Panc1 (cell line): ENCODE results near the gene PABPN1L. TPM values are rescaled to one million over a fixed set of nuclear protein-coding genes. Genes with fewer than 3 reads are reported as not detected.

Experiments
- ATAC-seq: fragments of 200-7000 bp; cut with Tn5 transposase; 2 replicates; pipeline ENCODE4 v1.9.1; 2020; ENCODE audit warnings: mild to moderate bottlenecking, moderate library complexity
- BruUV-seq: library from RNA; stranded (reverse); fragments of 400-500 nt; replicated peaks from 2 replicates; lab custom pipeline; 2021; lab: Mats Ljungman, UMichigan
- CTCF ChIA-PET: fragments of 300-600 bp; sonication (Branson Sonifier 250); formaldehyde crosslinking; loops from one replicate; lab custom pipeline; 2022; ENCODE audit warnings: antibody characterized with exemption; lab: Charles Lee
- POLR2A ChIA-PET: fragments of 300-600 bp; sonication (Branson Sonifier 250); formaldehyde crosslinking; loops from one replicate; lab custom pipeline; 2022; ENCODE audit warnings: antibody characterized with exemption; lab: Charles Lee
- DNase-seq: peaks from one replicate; pipeline ENCODE4 v3.0.0-alpha.2; 2010; ENCODE audit warnings: low read depth, low spot score
- H3K27ac ChIP-seq: 2 replicates; pipeline ENCODE4 v1.5.1; 2011; ENCODE audit warnings: mild to moderate bottlenecking, low read length, inconsistent platforms
- H3K27me3 ChIP-seq: fragments of 200-500 bp; sonication (Bioruptor generic); 2 replicates; pipeline ENCODE4 v1.6.0; 2014; ENCODE audit warnings: low read length, inconsistent platforms; ENCODE audit not compliant: control insufficient read depth, insufficient read depth
- H3K36me3 ChIP-seq: fragments of 200-500 bp; sonication (Bioruptor generic); 2 replicates; pipeline ENCODE4 v1.5.1; 2014; ENCODE audit warnings: inconsistent platforms, mild to moderate bottlenecking, low read length, moderate library complexity; ENCODE audit not compliant: control insufficient read depth, insufficient read depth
- H3K4me1 ChIP-seq: 2 replicates; pipeline ENCODE4 v1.5.1; 2011; ENCODE audit warnings: inconsistent platforms, mild to moderate bottlenecking, low read length, moderate library complexity; ENCODE audit not compliant: control insufficient read depth, insufficient read depth
- H3K4me3 ChIP-seq, 2 experiments: 2 replicates each; pipeline ENCODE4 v1.5.1; 2011 to 2012; ENCODE audit warnings: low read depth in 2 of 2, low read length in 2 of 2, mild to moderate bottlenecking in 2 of 2, inconsistent platforms in 1 of 2, moderate library complexity in 1 of 2
- H3K9me3 ChIP-seq: fragments of 200-500 bp; sonication (Bioruptor generic); 2 replicates; pipeline ENCODE4 v1.5.1; 2014; ENCODE audit warnings: low read depth, mild to moderate bottlenecking, inconsistent platforms, low read length, moderate library complexity; ENCODE audit not compliant: control insufficient read depth, insufficient read depth
- CTCF ChIP-seq: fragments of 450-650 bp; IDR thresholded peaks from 2 replicates; pipeline ENCODE4 v1.5.1; 2017; ENCODE audit warnings: mild to moderate bottlenecking
- POLR2AphosphoS5 ChIP-seq: IDR thresholded peaks from 2 replicates; pipeline ENCODE4 v1.6.1; 2012; ENCODE audit warnings: mild to moderate bottlenecking, low read depth, low read length, moderate library complexity
- REST ChIP-seq, 2 experiments: IDR thresholded peaks; 2 replicates each; pipeline ENCODE4 v1.6.1; 2011 to 2012; ENCODE audit warnings: low read depth in 2 of 2, control low read depth in 1 of 2, low read length in 1 of 2, mild to moderate bottlenecking in 1 of 2, moderate library complexity in 1 of 2; ENCODE audit not compliant: insufficient read depth in 1 of 2
- SIN3A ChIP-seq: IDR thresholded peaks from 2 replicates; pipeline ENCODE4 v1.6.1; 2012; ENCODE audit warnings: low read depth, mild to moderate bottlenecking, low read length, moderate library complexity, borderline replicate concordance; ENCODE audit not compliant: insufficient read depth
- TCF7L2 ChIP-seq: IDR thresholded peaks from 2 replicates; pipeline ENCODE4 v1.6.1; 2011; ENCODE audit warnings: mild to moderate bottlenecking, low read depth, low read length, inconsistent platforms
- in situ Hi-C: cut with HindIII; loops from 2 replicates; pipeline ENCODE4 v1.10.0; 2016; ENCODE audit warnings: low sequenced_read_pairs, low pct_unique_long_range_greater_than_20kb
- intact Hi-C: fragments of 100-400 bp; cut with micrococcal nuclease; formaldehyde crosslinking; loops from one replicate; pipeline ENCODE4 v1.10.0; 2022; ENCODE audit not compliant: unreplicated experiment
- total RNA-seq: library from RNA; stranded (reverse); gene quantifications from one replicate; pipeline ENCODE4 v1.2.1, GENCODE V29; 2021; ENCODE audit not compliant: unreplicated experiment

The PABPN1L gene
- total RNA-seq, 1 experiment from 2014 or later, result not detected

GRCh38 chr16:88822281-88823040 is 44.0 kb downstream of the PABPN1L start:
- in situ Hi-C loops, result no loop called here
- H3K27ac ChIP-seq, result no peak overlapping the region
- ATAC-seq, result no peak
- DNase-seq, result no peak
- no peaks in the 10 kb centered on the region for H3K36me3 ChIP-seq
- POLR2A ChIA-PET, result no interaction called here
- TF ChIP-seq CTCF (no peak), SIN3A (no peak), POLR2AphosphoS5 (no peak), TCF7L2 (no peak), REST (IDR thresholded peaks at IDR 0.05; ENCODE audit: insufficient read depth in 1 of 2, low read depth in 2 of 2, low read length in 1 of 2) (no peak)
- no peak overlapping the region for H3K4me3 ChIP-seq
- BruUV-seq, result no TSS peak
- CTCF ChIA-PET, result interaction anchor here (0.6 kb wide), 1 partner anchor 365 kb away, joined by 5 read pairs; no protein-coding TSS in a partner anchor
- H3K9me3 ChIP-seq, result no peaks in the 10 kb centered on the region
- no peaks in the 10 kb centered on the region for H3K4me1 ChIP-seq
- no peaks in the 10 kb centered on the region for H3K27me3 ChIP-seq
- intact Hi-C loops, result no loop called here

- Histone ChIP-seq H3K27me3 (no peaks in the 10 kb centered on the region), H3K27ac (no peak overlapping the region), H3K36me3 (no peaks in the 10 kb centered on the region), H3K9me3 (no peaks in the 10 kb centered on the region), H3K4me3 (no peak overlapping the region), H3K4me1 (no peaks in the 10 kb centered on the region)
- intact Hi-C loops, result no loop called here
- BruUV-seq, result no TSS peak
- in situ Hi-C loops, result no loop called here
- ChIA-PET CTCF (no interaction called here), POLR2A (no interaction called here)
- no peak for TF ChIP-seq SIN3A
- DNase-seq, result no peak
- no peak for ATAC-seq
Measured at GRCh38 chr16:88821168-88821850, 45.2 kb downstream of the PABPN1L start.
